Tongue (tissue), 1 donor: Measurements from ENCODE around the gene BBS12. TPM values are rescaled to one million over a fixed set of nuclear protein-coding genes. Genes with fewer than 3 reads are reported as not detected.

ENCODE experiments used
- total RNA-seq: library from RNA; depleted of rRNA; stranded (reverse); fragments of >200 nt; gene quantifications from one replicate; pipeline ENCODE4 v1.2.3, GENCODE V29; 2014

BBS12 gene
- total RNA-seq, 1 donor from 2014 or later = 2.9 TPM

Other genes starting within 250 kb of the BBS12 start
- not detected for gene IL21, start 111.6 kb upstream of the BBS12 start, total RNA-seq
- 19.2 TPM for gene FGF2, start 94.1 kb downstream of the BBS12 start, total RNA-seq
- 9.7 TPM for gene NUDT6, start 189.9 kb downstream of the BBS12 start, total RNA-seq